AG04449 (cell line): ENCODE data around the gene ARRDC3.
"Not testable (repeated sequence)": the region's sequence is repeated elsewhere in the genome, so short reads cannot be mapped to it uniquely, and the experiment has no call there.

Experiments
- CTCF ChIA-PET: fragments of 350-600 bp; formaldehyde crosslinking; extraction: SDS; loops from one replicate; lab custom pipeline; 2021; ENCODE audit warnings: antibody characterized with exemption; lab: Yijun Ruan, JAX
- POLR2A ChIA-PET: fragments of 400-600, 350-600 bp; formaldehyde crosslinking; extraction: SDS; loops from one replicate; lab custom pipeline; 2020; ENCODE audit warnings: antibody characterized with exemption, inconsistent platforms; lab: Yijun Ruan, JAX
- DNase-seq: peaks from one replicate; pipeline ENCODE4 v3.0.0-alpha.2; 2010; ENCODE audit warnings: low read depth, low spot score
- H3K4me3 ChIP-seq: 2 replicates; pipeline ENCODE4 v1.5.1; 2011; ENCODE audit warnings: low read depth, mild to moderate bottlenecking, control low read depth, low read length
- TF ChIP-seq, protein P1 (sequence below): IDR thresholded peaks from one replicate; pipeline ENCODE4 v1.5.1; 2011; ENCODE audit warnings: mild to moderate bottlenecking, moderate library complexity, low read length, control low read depth, inconsistent platforms; ENCODE audit not compliant: insufficient read depth; ENCODE audit errors: missing control alignments

Gene ARRDC3

DNA sequence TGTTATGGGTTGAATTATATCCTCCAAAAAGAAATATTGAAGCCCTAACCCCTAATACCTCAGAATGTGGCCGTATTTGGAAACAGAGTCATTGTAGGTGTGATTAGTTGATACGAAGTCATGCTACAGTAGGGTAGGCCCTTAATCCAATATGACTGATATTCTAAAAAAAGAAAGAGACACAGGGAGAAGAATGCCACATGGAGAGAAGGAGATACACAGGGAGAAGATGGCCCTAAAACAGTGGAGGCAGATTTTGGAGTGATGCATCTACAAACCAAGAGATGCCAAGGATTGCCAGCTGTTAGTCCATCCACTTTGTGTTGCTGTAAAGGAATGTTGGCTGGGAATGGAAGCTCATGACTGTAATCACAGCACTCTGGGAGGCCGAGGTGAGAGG is 21.3 kb downstream of the ARRDC3 start:
- TF ChIP-seq, protein P1, sequence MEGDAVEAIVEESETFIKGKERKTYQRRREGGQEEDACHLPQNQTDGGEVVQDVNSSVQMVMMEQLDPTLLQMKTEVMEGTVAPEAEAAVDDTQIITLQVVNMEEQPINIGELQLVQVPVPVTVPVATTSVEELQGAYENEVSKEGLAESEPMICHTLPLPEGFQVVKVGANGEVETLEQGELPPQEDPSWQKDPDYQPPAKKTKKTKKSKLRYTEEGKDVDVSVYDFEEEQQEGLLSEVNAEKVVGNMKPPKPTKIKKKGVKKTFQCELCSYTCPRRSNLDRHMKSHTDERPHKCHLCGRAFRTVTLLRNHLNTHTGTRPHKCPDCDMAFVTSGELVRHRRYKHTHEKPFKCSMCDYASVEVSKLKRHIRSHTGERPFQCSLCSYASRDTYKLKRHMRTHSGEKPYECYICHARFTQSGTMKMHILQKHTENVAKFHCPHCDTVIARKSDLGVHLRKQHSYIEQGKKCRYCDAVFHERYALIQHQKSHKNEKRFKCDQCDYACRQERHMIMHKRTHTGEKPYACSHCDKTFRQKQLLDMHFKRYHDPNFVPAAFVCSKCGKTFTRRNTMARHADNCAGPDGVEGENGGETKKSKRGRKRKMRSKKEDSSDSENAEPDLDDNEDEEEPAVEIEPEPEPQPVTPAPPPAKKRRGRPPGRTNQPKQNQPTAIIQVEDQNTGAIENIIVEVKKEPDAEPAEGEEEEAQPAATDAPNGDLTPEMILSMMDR, result no peak
- CTCF ChIA-PET, result no interaction called here
- no peak overlapping the region for H3K4me3 ChIP-seq
- no peak for DNase-seq
- POLR2A ChIA-PET, result no interaction called here

DNA sequence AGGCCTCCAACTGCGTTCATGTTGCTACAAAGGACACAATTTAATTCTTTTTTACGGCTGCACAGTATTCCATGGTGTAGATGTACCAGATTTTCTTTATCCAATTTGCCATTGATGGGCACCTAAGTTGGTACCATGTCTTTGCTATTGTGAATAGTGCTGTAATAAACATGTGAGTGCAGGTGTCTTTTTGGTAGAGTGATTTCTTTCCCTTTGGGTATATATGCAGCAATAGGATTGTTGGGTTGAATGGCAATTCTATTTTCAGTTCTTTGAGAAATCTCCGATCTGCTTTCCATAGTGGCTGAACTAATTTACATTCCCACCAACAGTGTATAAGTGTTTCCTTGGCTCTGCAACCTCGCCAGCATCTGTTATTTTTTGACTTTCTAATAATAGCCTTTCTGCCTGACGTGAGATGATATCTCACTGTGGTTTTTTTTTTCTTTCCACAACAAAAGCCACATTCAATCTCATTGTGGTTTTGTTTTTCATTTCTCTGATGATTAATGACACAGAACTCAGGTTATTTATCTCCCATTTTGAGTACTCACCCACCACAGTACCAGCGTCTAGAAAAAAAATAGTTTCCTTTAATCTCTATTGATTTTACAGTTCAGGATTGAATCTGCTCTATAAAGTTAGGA is 21.9 kb downstream of the ARRDC3 start:
- POLR2A ChIA-PET, result no interaction called here
- DNase-seq, result no peak
- CTCF ChIA-PET, result no interaction called here
- H3K4me3 ChIP-seq, result no peak overlapping the region
- TF ChIP-seq, protein P1, result no peak

DNA sequence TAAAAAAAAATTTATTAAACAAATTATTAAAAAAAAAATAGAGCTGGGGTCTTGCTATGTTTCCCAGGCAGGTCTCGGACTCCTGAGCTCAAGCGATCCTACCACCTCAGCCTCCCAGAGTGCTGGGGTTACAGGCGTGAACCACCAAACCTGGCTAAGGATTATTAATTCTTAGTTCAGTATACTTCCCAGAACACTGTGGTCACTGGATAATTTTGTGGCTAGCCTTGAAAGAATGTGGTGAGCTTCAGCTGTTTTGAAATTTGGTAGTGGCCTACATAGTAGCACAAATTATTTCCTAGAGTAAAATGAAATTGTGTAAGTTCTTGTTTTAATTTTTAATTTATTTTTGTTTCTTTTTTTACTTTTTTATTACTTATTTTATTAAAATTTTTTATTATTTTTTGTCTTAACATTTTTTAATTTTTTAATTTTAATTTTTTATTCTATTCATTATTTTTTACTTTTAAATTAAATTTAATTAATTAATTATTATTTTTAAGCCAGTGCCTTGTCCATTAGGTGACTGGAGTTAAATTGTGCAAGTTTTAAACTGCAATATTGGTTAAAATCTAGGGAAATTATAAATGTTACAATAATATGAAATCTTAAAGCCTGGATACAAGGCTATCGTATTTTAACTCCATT is 23.0 kb downstream of the ARRDC3 start:
- ChIA-PET POLR2A (no interaction called here), CTCF (no interaction called here)
- TF ChIP-seq, protein P1, result no peak
- H3K4me3 ChIP-seq, result no peak overlapping the region
- DNase-seq, result no peak

GRCh38 chr5:91357806-91358205 is 25.3 kb downstream of the ARRDC3 start:
- ChIA-PET CTCF (interaction anchor here (1.1 to 1.5 kb wide), 2 partner anchors 10 to 27 kb away, joined by 3 to 5 read pairs; no protein-coding TSS in a partner anchor), POLR2A (no interaction called here)
- H3K4me3 ChIP-seq, result no peak overlapping the region
- no peak for DNase-seq
- TF ChIP-seq, protein P1, result no peak

DNA sequence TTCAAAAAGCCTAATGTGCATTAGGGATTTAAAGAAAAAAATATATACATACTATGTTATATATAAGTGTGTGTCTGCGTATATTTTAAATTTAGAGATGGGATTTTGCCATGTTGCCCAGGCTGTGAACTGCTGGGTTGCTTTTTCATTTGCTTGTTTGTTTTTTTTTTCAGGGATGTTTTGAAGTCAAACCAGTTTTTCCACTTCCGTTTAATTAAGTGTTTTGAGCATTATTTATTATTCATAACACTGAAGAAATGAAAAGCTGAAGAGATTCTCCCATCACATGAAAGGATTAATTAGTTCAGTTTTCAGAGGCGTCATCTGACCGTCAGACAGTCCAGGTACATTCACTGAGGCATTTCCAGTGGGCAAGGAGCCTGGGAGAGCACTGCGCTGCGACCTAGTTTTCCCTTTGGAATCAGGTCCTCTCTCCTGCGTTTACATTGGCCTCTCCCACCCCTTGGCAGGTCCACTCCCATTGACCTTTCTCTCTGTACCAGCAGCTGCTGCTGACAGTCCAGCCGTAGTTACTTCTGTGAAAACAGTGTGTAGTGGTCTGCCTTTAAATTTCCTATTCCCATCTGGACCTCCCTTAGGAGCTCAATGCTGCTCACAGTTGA is 26.0 kb downstream of the ARRDC3 start:
- CTCF ChIA-PET, result interaction anchor here (1.5 kb wide), 1 partner anchor 28 kb away, joined by 5 read pairs; no protein-coding TSS in a partner anchor
- POLR2A ChIA-PET, result no interaction called here
- DNase-seq, result no peak

DNA sequence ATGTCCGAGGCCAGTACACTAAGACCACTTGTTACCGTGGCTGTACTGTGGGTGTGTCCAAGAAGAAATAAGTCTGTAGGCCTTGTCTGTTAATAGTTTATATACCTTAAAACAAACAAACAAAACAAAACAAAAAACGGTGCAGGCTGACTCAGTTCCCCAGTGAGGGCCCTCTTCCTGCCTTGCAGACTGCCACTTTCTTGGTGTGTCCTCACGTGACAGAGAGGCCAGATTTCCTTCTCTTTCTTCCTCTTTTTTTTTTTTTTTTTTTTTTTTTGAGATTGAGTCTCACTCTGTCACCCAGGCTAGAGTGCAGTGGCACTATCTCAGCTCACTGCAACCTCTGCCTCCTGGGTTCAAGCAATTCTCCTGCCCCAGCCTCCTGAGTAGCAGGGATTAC is 28.2 kb downstream of the ARRDC3 start:
- CTCF ChIA-PET, result not testable (repeated sequence)

More for the DNA sequence above, 26.0 kb downstream of the ARRDC3 start:
- TF ChIP-seq, protein P1, result no peak
- no peak overlapping the region for H3K4me3 ChIP-seq

More for the DNA sequence above, 28.2 kb downstream of the ARRDC3 start:
- DNase-seq, H3K4me3 ChIP-seq, POLR2A ChIA-PET: not testable (repeated sequence)
